ENCODE measurements around the gene NDUFAF7. TPM values are rescaled to one million over a fixed set of nuclear protein-coding genes. Genes with fewer than 3 reads are reported as not detected.
"Not testable (repeated sequence)": the region's sequence is repeated elsewhere in the genome, so short reads cannot be mapped to it uniquely, and the experiment has no call there.

Gene NDUFAF7
- total RNA-seq, result 23.0 and 27.1 TPM in 2 replicates

- DNase-seq (ENCODE audit: low spot score), result peak; percentile 86
- intact Hi-C loops (cut with micrococcal nuclease), result loop anchor here (1.0 to 10.0 kb wide), 17 partner anchors 13 to 1520 kb away; partner anchors contain the start of genes ATL2, CEBPZOS, GPATCH11 and HEATR5B
- Mint-ChIP-seq H3K36me3 (ENCODE audit: low read depth) (peaks cover 29% of the 10 kb centered on the region), H3K9me3 (no peaks in the 10 kb centered on the region), H3K4me1 (ENCODE audit: low read depth) (peaks cover 26% of the 10 kb centered on the region), H3K4me3 (no peak within 1 kb of the TSS), H3K27me3 (ENCODE audit: insufficient read depth) (no peaks in the 10 kb centered on the region), H3K27ac (no peak within 1 kb of the TSS)
Measured at GRCh38 chr2:37231241-37232130, at the start of gene NDUFAF7, which contains the start of gene CEBPZ. Gene NDUFAF7, plus strand, starts transcription at chr2:37231658. Its CDS starts 48 bp downstream, at chr2:37231706. Gene CEBPZ, minus strand, starts transcription at chr2:37231596. Its CDS starts 29 bp downstream, at chr2:37231567.

- DNase-seq (ENCODE audit: low spot score), result no peak
- Mint-ChIP-seq H3K36me3 (ENCODE audit: low read depth) (no peaks in the 10 kb centered on the region), H3K4me1 (ENCODE audit: low read depth) (no peaks in the 10 kb centered on the region), H3K9me3 (no peaks in the 10 kb centered on the region), H3K27ac (no peak overlapping the region), H3K4me3 (no peak overlapping the region), H3K27me3 (ENCODE audit: insufficient read depth) (peaks cover 42% of the 10 kb centered on the region)
- intact Hi-C loops (cut with micrococcal nuclease), result no loop called here
Measured at GRCh38 chr2:37181726-37182684, 49.5 kb upstream of the NDUFAF7 start.

GRCh38 chr2:37188570-37188969 is 42.9 kb upstream of the NDUFAF7 start, which contains the start of gene SULT6B1:
Gene SULT6B1, minus strand, starts transcription at chr2:37188670. Its CDS starts 30 bp downstream, at chr2:37188640.
- Mint-ChIP-seq H3K9me3 (no peaks in the 10 kb centered on the region), H3K4me1 (ENCODE audit: low read depth) (peaks cover 15% of the 10 kb centered on the region), H3K27me3 (ENCODE audit: insufficient read depth) (peaks cover 24% of the 10 kb centered on the region), H3K27ac (no peak within 1 kb of the TSS), H3K4me3 (no peak within 1 kb of the TSS), H3K36me3 (ENCODE audit: low read depth) (no peaks in the 10 kb centered on the region)
- intact Hi-C loops (cut with micrococcal nuclease), result no loop called here
- DNase-seq (ENCODE audit: low spot score), result no peak

GRCh38 chr2:37189452-37190153 is 41.9 kb upstream of the NDUFAF7 start:
- Mint-ChIP-seq H3K27me3 (ENCODE audit: insufficient read depth) (peaks cover 22% of the 10 kb centered on the region), H3K9me3 (no peaks in the 10 kb centered on the region), H3K27ac (no peak overlapping the region), H3K36me3 (ENCODE audit: low read depth) (no peaks in the 10 kb centered on the region), H3K4me1 (ENCODE audit: low read depth) (peaks cover 15% of the 10 kb centered on the region), H3K4me3 (no peak overlapping the region)
- intact Hi-C loops (cut with micrococcal nuclease), result no loop called here
- DNase-seq (ENCODE audit: low spot score), result no peak

- no peaks in the 10 kb centered on the region for H3K36me3 Mint-ChIP-seq (ENCODE audit: low read depth)
- peak overlapping the region; percentile 38 for H3K27ac Mint-ChIP-seq
- no peaks in the 10 kb centered on the region for H3K9me3 Mint-ChIP-seq
- intact Hi-C loops (cut with micrococcal nuclease), result no loop called here
- H3K4me1 Mint-ChIP-seq (ENCODE audit: low read depth), result peaks cover 16% of the 10 kb centered on the region
- H3K27me3 Mint-ChIP-seq (ENCODE audit: insufficient read depth), result peaks cover 18% of the 10 kb centered on the region
- no peak overlapping the region for H3K4me3 Mint-ChIP-seq
- DNase-seq (ENCODE audit: low spot score), result no peak
Measured at GRCh38 chr2:37190290-37190689, 41.2 kb upstream of the NDUFAF7 start.

- peaks cover 11% of the 10 kb centered on the region for H3K27me3 Mint-ChIP-seq (ENCODE audit: insufficient read depth)
- intact Hi-C loops (cut with micrococcal nuclease), result no loop called here
- no peaks in the 10 kb centered on the region for H3K9me3 Mint-ChIP-seq
- H3K36me3 Mint-ChIP-seq (ENCODE audit: low read depth), result peaks cover 1% of the 10 kb centered on the region
- H3K4me3 Mint-ChIP-seq, result no peak overlapping the region
- H3K4me1 Mint-ChIP-seq (ENCODE audit: low read depth), result peaks cover 22% of the 10 kb centered on the region
- no peak overlapping the region for H3K27ac Mint-ChIP-seq
- DNase-seq (ENCODE audit: low spot score), result no peak
Measured at GRCh38 chr2:37191253-37191652, 40.2 kb upstream of the NDUFAF7 start.

GRCh38 chr2:37191747-37192146 is 39.7 kb upstream of the NDUFAF7 start:
- peaks cover 25% of the 10 kb centered on the region for H3K4me1 Mint-ChIP-seq (ENCODE audit: low read depth)
- no peak overlapping the region for H3K4me3 Mint-ChIP-seq
- no peak for DNase-seq (ENCODE audit: low spot score)
- intact Hi-C loops (cut with micrococcal nuclease), result no loop called here
- H3K27ac Mint-ChIP-seq, result no peak overlapping the region
- H3K27me3 Mint-ChIP-seq (ENCODE audit: insufficient read depth), result peaks cover 10% of the 10 kb centered on the region
- no peaks in the 10 kb centered on the region for H3K9me3 Mint-ChIP-seq
- peaks cover 3% of the 10 kb centered on the region for H3K36me3 Mint-ChIP-seq (ENCODE audit: low read depth)

- Mint-ChIP-seq H3K27me3 (ENCODE audit: insufficient read depth) (peaks cover 10% of the 10 kb centered on the region), H3K27ac (no peak overlapping the region)
Measured at GRCh38 chr2:37192551-37192950, 38.9 kb upstream of the NDUFAF7 start.

GRCh38 chr2:37195862-37196319 is 35.6 kb upstream of the NDUFAF7 start:
- H3K9me3 Mint-ChIP-seq; DNase-seq (ENCODE audit: low spot score); H3K27me3 Mint-ChIP-seq (ENCODE audit: insufficient read depth): not testable (repeated sequence)
- Mint-ChIP-seq H3K4me1 (ENCODE audit: low read depth) (peaks cover 35% of the 10 kb centered on the region), H3K36me3 (ENCODE audit: low read depth) (peaks cover 24% of the 10 kb centered on the region), H3K27ac (peak overlapping the region; percentile 100), H3K4me3 (peak overlapping the region; percentile 99)
- intact Hi-C loops (cut with micrococcal nuclease), result loop anchor here (1.0 to 2.0 kb wide), 3 partner anchors 35 to 111 kb away; partner anchors contain the start of genes CEBPZ, EIF2AK2, GPATCH11 and HEATR5B

More at GRCh38 chr2:37192551-37192950, 38.9 kb upstream of the NDUFAF7 start:
- Mint-ChIP-seq H3K4me1 (ENCODE audit: low read depth) (peaks cover 30% of the 10 kb centered on the region), H3K9me3 (no peaks in the 10 kb centered on the region), H3K4me3 (no peak overlapping the region), H3K36me3 (ENCODE audit: low read depth) (peaks cover 7% of the 10 kb centered on the region)
- intact Hi-C loops (cut with micrococcal nuclease), result no loop called here
- DNase-seq (ENCODE audit: low spot score), result no peak

GRCh38 chr2:37196320-37197195 is 34.9 kb upstream of the NDUFAF7 start, which contains the start of gene CEBPZOS:
Gene CEBPZOS, plus strand, starts transcription at chr2:37196496. Its CDS starts 3,209 bp downstream, at chr2:37199705.
- Mint-ChIP-seq H3K27me3 (ENCODE audit: insufficient read depth) (no peaks in the 10 kb centered on the region), H3K9me3 (no peaks in the 10 kb centered on the region), H3K27ac (peak within 1 kb of the TSS; percentile 100), H3K4me1 (ENCODE audit: low read depth) (peaks cover 41% of the 10 kb centered on the region), H3K4me3 (peak within 1 kb of the TSS; percentile 99), H3K36me3 (ENCODE audit: low read depth) (peaks cover 29% of the 10 kb centered on the region)
- peak; percentile 80 for DNase-seq (ENCODE audit: low spot score)
- intact Hi-C loops (cut with micrococcal nuclease), result loop anchor here (1.0 to 2.0 kb wide), 3 partner anchors 35 to 112 kb away; partner anchors contain the start of genes CEBPZ, EIF2AK2, GPATCH11 and HEATR5B

GRCh38 chr2:37198681-37199065 is 32.8 kb upstream of the NDUFAF7 start:
- no peak for DNase-seq (ENCODE audit: low spot score)
- intact Hi-C loops (cut with micrococcal nuclease), result no loop called here
- H3K36me3 Mint-ChIP-seq (ENCODE audit: low read depth), result peaks cover 40% of the 10 kb centered on the region

More at GRCh38 chr2:37198681-37199065, 32.8 kb upstream of the NDUFAF7 start:
- Mint-ChIP-seq H3K27me3 (ENCODE audit: insufficient read depth) (no peaks in the 10 kb centered on the region), H3K4me1 (ENCODE audit: low read depth) (peaks cover 51% of the 10 kb centered on the region), H3K9me3 (peaks cover 3% of the 10 kb centered on the region), H3K4me3 (peak overlapping the region; percentile 37), H3K27ac (no peak overlapping the region)
